ENCODE measurements around the gene RASL10A. TPM values are rescaled to one million over a fixed set of nuclear protein-coding genes. Genes with fewer than 3 reads are reported as not detected.

RASL10A gene
- total RNA-seq, 1 donor from 2014 or later = 1.4 TPM

- no peak for TF ChIP-seq CTCF (IDR thresholded peaks at IDR 0.05; ENCODE audit: borderline replicate concordance)
- DNase-seq = no peak
- no peaks in the 10 kb centered on the region for H3K9me3 ChIP-seq (replicated peaks)
- H3K4me1 ChIP-seq = peaks cover 79% of the 10 kb centered on the region
- intact Hi-C loops (cut with micrococcal nuclease) = no loop called here
- no peak overlapping the region for H3K4me3 ChIP-seq
- no peak overlapping the region for H3K27ac ChIP-seq (replicated peaks)
- H3K27me3 ChIP-seq (ENCODE audit: low read depth) = no peaks in the 10 kb centered on the region
- peaks cover 88% of the 10 kb centered on the region for H3K36me3 ChIP-seq
Measured at GRCh38 chr22:29275819-29276565, 39.5 kb downstream of the RASL10A start.

- no peak overlapping the region for H3K27ac ChIP-seq (replicated peaks)
Measured at GRCh38 chr22:29275167-29275566, 40.3 kb downstream of the RASL10A start.

GRCh38 chr22:29272624-29273023 is 42.9 kb downstream of the RASL10A start:
- H3K4me1 ChIP-seq = peaks cover 100% of the 10 kb centered on the region
- H3K27ac ChIP-seq (replicated peaks) = no peak overlapping the region
- no peak overlapping the region for H3K4me3 ChIP-seq
- DNase-seq = no peak
- no peaks in the 10 kb centered on the region for H3K9me3 ChIP-seq (replicated peaks)
- H3K27me3 ChIP-seq (ENCODE audit: low read depth) = no peaks in the 10 kb centered on the region
- TF ChIP-seq CTCF (IDR thresholded peaks at IDR 0.05; ENCODE audit: borderline replicate concordance) = no peak
- peaks cover 56% of the 10 kb centered on the region for H3K36me3 ChIP-seq
- intact Hi-C loops (cut with micrococcal nuclease) = no loop called here

More at GRCh38 chr22:29275167-29275566, 40.3 kb downstream of the RASL10A start:
- no peak overlapping the region for H3K4me3 ChIP-seq
- peaks cover 81% of the 10 kb centered on the region for H3K36me3 ChIP-seq
- DNase-seq = no peak
- no peaks in the 10 kb centered on the region for H3K9me3 ChIP-seq (replicated peaks)
- no peaks in the 10 kb centered on the region for H3K27me3 ChIP-seq (ENCODE audit: low read depth)
- TF ChIP-seq CTCF (IDR thresholded peaks at IDR 0.05; ENCODE audit: borderline replicate concordance) = no peak
- peaks cover 87% of the 10 kb centered on the region for H3K4me1 ChIP-seq
- intact Hi-C loops (cut with micrococcal nuclease) = no loop called here

GRCh38 chr22:29270475-29271271 is 44.8 kb downstream of the RASL10A start:
- intact Hi-C loops (cut with micrococcal nuclease) = no loop called here
- peak overlapping the region; percentile 100 for H3K27ac ChIP-seq (replicated peaks)
- H3K27me3 ChIP-seq (ENCODE audit: low read depth) = no peaks in the 10 kb centered on the region
- no peaks in the 10 kb centered on the region for H3K9me3 ChIP-seq (replicated peaks)
- H3K4me1 ChIP-seq = peaks cover 100% of the 10 kb centered on the region
- TF ChIP-seq CTCF (IDR thresholded peaks at IDR 0.05; ENCODE audit: borderline replicate concordance) = no peak
- no peak for DNase-seq
- H3K36me3 ChIP-seq = peaks cover 36% of the 10 kb centered on the region
- H3K4me3 ChIP-seq = peak overlapping the region; percentile 95

GRCh38 chr22:29269731-29270474 is 45.6 kb downstream of the RASL10A start:
- DNase-seq = no peak
- intact Hi-C loops (cut with micrococcal nuclease) = no loop called here
- Histone ChIP-seq H3K9me3 (replicated peaks) (no peaks in the 10 kb centered on the region), H3K4me1 (peaks cover 92% of the 10 kb centered on the region), H3K27me3 (ENCODE audit: low read depth) (no peaks in the 10 kb centered on the region), H3K4me3 (peak overlapping the region; percentile 95), H3K36me3 (peaks cover 36% of the 10 kb centered on the region), H3K27ac (replicated peaks) (peak overlapping the region; percentile 100)
- TF ChIP-seq CTCF (IDR thresholded peaks at IDR 0.05; ENCODE audit: borderline replicate concordance) = no peak
